Measurements from ENCODE around the gene NDUFS8.

GRCh38 chr11:68041617-68042218 lies 11.2 kb downstream of the NDUFS8 start:
- TF ChIP-seq, protein P1, sequence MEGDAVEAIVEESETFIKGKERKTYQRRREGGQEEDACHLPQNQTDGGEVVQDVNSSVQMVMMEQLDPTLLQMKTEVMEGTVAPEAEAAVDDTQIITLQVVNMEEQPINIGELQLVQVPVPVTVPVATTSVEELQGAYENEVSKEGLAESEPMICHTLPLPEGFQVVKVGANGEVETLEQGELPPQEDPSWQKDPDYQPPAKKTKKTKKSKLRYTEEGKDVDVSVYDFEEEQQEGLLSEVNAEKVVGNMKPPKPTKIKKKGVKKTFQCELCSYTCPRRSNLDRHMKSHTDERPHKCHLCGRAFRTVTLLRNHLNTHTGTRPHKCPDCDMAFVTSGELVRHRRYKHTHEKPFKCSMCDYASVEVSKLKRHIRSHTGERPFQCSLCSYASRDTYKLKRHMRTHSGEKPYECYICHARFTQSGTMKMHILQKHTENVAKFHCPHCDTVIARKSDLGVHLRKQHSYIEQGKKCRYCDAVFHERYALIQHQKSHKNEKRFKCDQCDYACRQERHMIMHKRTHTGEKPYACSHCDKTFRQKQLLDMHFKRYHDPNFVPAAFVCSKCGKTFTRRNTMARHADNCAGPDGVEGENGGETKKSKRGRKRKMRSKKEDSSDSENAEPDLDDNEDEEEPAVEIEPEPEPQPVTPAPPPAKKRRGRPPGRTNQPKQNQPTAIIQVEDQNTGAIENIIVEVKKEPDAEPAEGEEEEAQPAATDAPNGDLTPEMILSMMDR (IDR thresholded peaks at IDR 0.05), result no peak
- no peak for TF ChIP-seq POLR2AphosphoS5 (IDR thresholded peaks at IDR 0.05)
- TF ChIP-seq POLR2A (IDR thresholded peaks at IDR 0.05), result no peak
